Right lobe of liver (tissue), 4 donors: ENCODE data around the gene CDH8.

Experiments
- POLR2A ChIP-seq: fragments of 450-650 bp; IDR thresholded peaks from one replicate; pipeline ENCODE4 v1.6.1; 2017; ENCODE audit warnings: antibody characterized with exemption, mild to moderate bottlenecking
- TF ChIP-seq, protein P1 (sequence below), 4 donors: fragments of 200-600 bp in 3 of 4; fragments of 450-650 bp in 1 of 4; IDR thresholded peaks; one replicate each; pipeline versions ENCODE4 v1.5.1 to v1.8.0; 2016 to 2022; ENCODE audit warnings: antibody characterized with exemption in 4 of 4, mild to moderate bottlenecking in 2 of 4
- donor health status: DM: no; HTN: no; CAD: no.
- donor health status: DM: no; HTN: no; CAD: no.
- donor health status: DM: no; HTN: yes; CAD: no.

DNA sequence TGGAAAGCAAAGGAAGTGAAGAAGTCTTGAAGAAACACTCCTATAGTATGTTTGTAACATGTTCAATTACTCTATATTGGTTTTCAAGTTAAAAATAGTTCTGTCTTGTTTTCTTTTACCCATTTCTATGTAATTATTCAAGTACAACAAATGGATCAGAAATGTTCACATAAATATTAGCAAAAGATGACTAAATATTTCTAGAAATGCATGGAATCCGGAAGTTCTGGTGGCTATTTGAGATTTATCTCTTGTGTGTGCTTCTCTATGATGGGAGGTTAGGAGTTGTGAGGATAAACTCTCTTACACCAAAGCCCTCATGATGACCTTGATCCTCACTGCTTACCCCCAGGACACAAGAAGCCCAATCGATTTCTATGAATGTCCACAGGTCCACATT, 237.5 kb downstream of the CDH8 start:
- TF ChIP-seq, protein P1, sequence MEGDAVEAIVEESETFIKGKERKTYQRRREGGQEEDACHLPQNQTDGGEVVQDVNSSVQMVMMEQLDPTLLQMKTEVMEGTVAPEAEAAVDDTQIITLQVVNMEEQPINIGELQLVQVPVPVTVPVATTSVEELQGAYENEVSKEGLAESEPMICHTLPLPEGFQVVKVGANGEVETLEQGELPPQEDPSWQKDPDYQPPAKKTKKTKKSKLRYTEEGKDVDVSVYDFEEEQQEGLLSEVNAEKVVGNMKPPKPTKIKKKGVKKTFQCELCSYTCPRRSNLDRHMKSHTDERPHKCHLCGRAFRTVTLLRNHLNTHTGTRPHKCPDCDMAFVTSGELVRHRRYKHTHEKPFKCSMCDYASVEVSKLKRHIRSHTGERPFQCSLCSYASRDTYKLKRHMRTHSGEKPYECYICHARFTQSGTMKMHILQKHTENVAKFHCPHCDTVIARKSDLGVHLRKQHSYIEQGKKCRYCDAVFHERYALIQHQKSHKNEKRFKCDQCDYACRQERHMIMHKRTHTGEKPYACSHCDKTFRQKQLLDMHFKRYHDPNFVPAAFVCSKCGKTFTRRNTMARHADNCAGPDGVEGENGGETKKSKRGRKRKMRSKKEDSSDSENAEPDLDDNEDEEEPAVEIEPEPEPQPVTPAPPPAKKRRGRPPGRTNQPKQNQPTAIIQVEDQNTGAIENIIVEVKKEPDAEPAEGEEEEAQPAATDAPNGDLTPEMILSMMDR (IDR thresholded peaks at IDR 0.05): no peak
- TF ChIP-seq POLR2A: no peak
